Ramos (cell line): ENCODE data around the gene MRPL44.

Experiments used
- in situ Hi-C: fragments of 300-500 bp; cut with MboI; formaldehyde crosslinking; loops from one replicate; pipeline ENCODE4 v1.14.3; 2022; ENCODE audit warnings: low sequenced_read_pairs; ENCODE audit not compliant: unreplicated experiment

Gene MRPL44

GRCh38 chr2:223969315-223969714 is 12.1 kb downstream of the MRPL44 start:
- in situ Hi-C loops = loop anchor here (25.0 kb wide), 1 partner anchor 668 kb away; no protein-coding TSS in a partner anchor

GRCh38 chr2:223969856-223970255 is 12.6 kb downstream of the MRPL44 start:
- in situ Hi-C loops = loop anchor here (25.0 kb wide), 1 partner anchor 667 kb away; no protein-coding TSS in a partner anchor

DNA sequence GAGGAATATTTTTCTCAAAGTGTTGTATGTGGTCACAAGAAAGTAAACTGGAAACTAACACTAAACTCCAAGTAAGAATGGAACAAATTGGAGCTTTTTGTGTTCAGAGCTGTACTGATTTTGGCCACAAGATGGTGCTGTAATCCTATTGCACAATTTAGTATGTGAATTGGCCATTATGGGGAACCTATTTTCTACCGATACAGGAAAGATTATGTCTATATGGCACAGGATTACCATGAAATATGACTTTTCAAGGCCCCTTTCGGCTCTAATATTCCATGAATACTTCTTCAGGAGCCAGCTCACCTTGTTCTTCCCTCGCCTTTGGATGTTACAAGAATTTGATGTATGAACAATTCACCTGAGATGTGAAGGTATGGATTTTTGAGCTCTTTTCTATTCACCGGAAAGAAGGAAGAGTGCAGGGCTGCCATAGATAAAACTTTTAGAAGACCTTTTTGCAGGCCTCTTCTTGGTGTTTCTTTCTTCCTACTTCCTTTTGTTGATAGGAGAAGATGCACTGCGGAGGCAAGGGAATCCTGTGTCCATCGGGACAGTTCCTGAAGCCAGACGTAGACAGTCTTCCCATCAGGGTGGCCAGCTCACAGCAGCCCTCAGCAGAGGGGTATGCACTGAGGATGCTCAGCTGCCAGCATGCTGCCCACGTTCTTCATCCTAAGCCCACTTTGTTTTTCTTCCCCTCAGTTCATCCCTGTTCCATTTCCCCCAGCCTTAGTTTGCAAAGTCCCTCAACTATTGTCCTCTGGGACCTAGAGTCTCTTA is 13.3 kb downstream of the MRPL44 start:
- in situ Hi-C loops = loop anchor here (25.0 kb wide), 1 partner anchor 667 kb away; no protein-coding TSS in a partner anchor

DNA sequence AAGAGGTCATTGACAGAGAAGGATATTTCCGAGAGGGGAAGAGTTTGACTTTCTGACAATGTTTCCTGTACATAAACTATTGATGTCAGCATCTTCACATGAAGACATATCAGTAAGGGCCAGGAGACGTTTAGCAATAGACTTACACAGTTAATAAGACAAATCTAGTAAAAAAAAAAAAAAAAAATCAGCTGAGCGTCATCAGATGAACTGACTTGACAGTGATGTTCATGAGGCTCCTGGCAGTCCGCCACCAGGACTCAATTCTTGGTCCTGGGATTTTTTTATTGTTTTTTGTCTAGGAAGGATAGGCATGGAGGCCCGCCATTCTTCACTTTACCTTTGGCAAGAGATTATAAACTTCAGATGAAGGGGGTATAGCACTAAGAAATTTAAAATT is 14.5 kb downstream of the MRPL44 start:
- in situ Hi-C loops = loop anchor here (25.0 kb wide), 1 partner anchor 666 kb away; no protein-coding TSS in a partner anchor

- in situ Hi-C loops = loop anchor here (25.0 kb wide), 1 partner anchor 665 kb away; no protein-coding TSS in a partner anchor
Observed at GRCh38 chr2:223972656-223973102, 15.4 kb downstream of the MRPL44 start.

DNA sequence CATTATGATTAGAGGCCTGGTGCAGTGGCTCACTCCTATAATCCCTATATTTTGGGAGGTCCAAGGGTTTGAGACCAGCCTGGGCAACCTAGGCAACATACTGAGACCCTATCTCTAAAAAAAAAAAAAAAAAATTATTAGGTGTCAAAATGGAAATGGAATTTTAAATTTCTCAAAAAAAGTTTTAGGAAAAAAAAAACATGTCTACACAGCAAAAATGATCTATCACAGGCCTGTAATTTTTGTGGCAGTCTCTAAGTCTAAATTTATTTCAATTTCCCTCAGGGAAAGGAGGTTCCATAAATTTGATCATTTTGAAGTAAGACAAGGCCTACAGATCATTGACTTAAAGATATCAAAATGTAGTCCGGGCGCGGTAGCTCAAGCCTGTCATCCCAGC is 16.3 kb downstream of the MRPL44 start:
- in situ Hi-C loops = loop anchor here (25.0 kb wide), 1 partner anchor 664 kb away; no protein-coding TSS in a partner anchor

DNA sequence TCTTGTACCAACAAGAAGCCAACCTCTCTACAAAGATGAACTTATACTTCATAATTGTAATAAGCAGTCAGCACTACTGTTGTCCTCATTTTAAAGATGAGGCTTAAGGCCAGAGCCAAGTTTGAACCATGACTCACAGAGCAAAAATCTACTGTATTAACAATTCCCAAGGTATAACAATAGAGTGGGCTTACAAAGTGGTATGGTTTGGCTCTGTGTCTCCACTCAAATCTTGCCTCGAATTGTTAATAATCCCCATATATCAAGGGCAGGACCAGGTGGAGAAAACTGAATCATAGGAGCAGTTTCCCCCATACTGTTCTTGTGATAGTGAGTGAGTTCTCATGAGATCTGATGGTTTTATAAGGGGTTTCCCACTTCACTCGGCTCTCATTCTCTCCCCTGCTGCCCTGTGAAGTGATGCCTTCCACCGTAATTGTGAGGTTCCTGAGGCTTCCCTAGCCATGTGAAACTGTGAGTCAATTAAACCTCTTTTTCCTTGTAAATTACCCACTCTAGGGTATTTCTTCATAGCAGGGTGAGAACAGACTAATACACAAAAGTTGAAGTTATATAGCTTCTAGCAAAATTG is 19.5 kb downstream of the MRPL44 start:
- in situ Hi-C loops = no loop called here

GRCh38 chr2:223978451-223978850 is 21.2 kb downstream of the MRPL44 start:
- in situ Hi-C loops = no loop called here

GRCh38 chr2:223979730-223980396 is 22.6 kb downstream of the MRPL44 start:
- in situ Hi-C loops = no loop called here

GRCh38 chr2:223980397-223980735 is 23.1 kb downstream of the MRPL44 start:
- in situ Hi-C loops = no loop called here

DNA sequence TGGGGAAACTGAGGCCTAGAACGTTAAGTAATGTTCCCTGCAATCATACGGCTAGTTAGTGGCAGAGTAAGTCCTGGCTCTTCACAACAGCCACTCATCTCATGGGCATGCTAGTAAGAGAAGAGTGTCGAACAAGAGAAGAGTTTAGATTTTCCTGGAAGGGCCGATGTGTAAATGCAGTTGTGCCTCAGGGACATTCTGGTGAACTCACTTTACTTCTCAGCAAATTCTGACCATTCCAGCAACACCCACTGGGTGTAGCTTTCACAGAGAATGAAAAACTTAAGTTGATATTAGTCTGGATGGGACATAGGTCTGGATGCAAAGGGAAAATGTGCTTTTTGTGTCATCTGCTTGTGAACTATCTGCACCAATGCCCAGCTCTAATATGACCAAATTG is 23.5 kb downstream of the MRPL44 start:
- in situ Hi-C loops = no loop called here

DNA sequence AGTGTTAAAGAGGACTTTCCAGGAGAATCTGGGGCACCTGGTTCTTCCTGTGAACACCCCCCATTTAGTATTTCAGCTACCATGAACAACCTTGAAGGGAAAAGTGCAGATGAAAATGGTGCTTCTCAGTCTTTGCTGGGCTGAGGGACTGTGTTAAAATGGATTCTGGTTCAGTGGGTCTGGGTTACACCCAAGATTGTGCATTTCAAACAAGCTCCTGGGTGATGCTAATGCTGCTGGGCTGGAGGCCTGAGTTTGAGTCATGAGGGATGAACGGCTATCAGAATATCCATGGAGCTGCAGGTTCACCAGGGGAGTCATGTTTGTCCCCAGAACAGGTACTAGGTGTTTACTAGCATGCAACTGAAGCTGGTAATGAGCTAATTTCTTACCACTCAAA is 24.0 kb downstream of the MRPL44 start:
- in situ Hi-C loops = no loop called here

GRCh38 chr2:223989206-223989855 is 32.1 kb downstream of the MRPL44 start:
- in situ Hi-C loops = no loop called here

DNA sequence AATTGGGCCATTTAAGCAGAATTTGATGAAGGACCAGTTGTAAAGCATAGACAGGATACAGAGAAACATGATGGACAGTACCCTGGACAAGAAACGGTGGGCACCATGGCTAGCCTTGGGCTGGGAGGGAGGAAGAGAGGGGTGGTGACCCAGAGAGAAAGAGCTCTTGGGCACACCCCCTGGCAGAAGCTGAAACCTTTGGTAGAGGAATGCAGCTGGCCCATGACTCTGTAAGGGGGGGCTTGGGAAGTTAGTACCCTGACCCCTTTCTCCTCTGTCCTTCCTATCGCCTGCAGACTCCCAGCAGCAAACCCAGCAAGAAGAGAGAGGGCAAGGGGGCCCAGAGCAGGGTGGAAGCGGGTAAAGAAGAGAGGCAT is 32.6 kb downstream of the MRPL44 start:
- in situ Hi-C loops = no loop called here

DNA sequence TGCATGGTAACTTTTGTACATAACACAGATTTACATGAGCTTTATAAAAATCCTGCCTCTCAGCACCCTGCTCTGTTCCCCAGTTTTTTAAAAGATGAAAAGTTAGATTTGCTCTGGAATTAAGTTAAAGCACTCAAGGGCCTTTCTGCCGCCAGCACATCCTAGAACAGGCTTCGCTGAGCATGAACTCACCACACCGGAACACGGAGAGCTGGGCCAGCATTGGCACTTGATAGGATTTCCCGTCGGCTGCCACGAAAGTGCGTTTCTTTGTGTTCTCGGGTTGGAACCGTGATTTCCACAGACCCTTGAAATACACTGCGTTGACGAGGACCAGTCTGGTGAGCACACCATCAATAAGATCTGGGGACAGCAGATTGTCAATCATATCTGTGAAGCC is 34.3 kb downstream of the MRPL44 start:
- in situ Hi-C loops = no loop called here

- in situ Hi-C loops = no loop called here
Observed at GRCh38 chr2:223993634-223994232, 36.5 kb downstream of the MRPL44 start.

GRCh38 chr2:223994562-223995162 is 37.4 kb downstream of the MRPL44 start:
- in situ Hi-C loops = no loop called here

GRCh38 chr2:223995569-223995968 is 38.3 kb downstream of the MRPL44 start:
- in situ Hi-C loops = no loop called here

GRCh38 chr2:223996391-223996790 is 39.1 kb downstream of the MRPL44 start:
- in situ Hi-C loops = no loop called here

GRCh38 chr2:223997938-223998337 is 40.7 kb downstream of the MRPL44 start:
- in situ Hi-C loops = no loop called here
